ENCODE measurements around the gene CDH22.

CDH22 gene

DNA sequence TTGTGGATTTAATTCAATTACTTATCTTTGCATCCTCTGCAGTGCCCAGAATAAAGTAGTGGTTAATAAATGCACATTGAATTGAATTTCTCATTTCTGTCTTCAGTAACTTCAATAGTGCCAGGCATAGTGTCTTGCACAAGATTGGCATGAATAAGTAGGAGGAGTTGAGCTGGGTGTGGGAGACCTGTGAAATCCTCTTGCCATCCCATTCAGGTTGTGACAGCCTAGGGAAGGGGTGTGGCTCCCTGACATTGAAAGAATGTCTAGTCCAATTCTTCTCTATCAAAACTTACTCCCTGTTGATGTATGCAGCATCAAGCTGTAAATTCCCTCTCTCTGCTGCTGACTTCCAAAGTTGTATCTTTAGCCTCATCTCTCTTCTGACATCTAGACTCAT is 73.2 kb downstream of the CDH22 start:
- DNase-seq = no peak

DNA sequence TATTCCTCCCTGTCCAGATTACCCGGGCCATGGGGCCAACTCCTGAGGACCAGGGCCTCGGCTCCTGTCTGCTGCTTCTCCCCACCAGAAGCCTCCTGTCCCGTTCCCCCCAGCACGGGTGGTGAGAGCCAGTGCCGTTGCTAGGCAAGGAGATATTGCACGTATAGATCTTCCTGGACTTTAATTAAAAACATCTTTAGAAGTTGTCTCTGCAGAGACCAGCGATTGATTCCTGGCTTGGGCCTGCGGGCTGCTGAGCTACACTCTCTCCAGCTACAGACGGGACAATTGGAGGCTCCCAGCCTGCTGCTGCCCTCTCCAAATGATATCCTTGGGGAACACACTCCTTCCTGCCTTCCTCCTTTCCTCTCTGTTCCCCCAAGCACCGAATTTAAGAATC is 74.6 kb downstream of the CDH22 start:
- no peak for DNase-seq

DNA sequence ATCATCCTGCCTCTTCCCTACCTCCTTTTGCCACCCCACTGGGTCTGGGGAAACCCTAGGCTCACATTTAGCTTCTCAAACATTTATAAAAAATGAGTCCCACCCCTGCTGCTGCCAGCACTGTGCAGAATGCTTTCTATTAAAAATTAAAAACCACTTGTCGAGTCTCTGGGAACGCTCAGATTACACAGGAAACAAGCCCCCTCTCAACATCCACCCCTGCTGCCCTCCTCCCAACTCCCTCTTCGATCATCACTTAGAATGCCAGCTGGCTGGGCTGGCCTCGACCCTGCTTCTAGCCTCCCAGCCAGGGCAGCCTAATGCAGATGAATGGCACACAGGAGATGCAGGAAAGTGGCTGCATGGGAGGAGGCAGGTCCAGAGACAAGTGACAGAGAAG is 75.8 kb downstream of the CDH22 start:
- no peak for DNase-seq

DNA sequence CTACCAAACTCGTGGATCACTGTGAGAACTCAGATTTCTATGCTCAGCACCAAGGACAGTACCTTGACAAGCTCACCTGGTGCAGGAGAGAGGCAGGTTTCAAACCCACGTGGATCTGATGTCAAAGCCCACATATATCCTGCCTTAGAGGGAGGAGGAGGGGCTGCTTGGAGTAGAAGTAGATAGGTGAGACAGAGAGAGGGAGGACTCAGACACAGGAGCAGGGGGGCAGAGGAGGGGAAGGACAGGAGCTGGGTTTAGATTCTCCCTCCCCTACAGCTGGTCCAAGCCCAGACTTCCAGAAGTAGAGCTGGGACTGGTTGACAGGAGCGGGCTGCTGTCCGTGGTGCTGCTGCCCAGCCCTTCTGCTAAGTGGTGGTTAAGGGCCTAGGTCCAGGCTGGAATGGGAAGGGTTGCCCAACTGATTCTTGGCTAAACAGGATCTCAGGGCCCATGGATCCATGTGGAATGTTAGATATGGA is 77.5 kb downstream of the CDH22 start:
- DNase-seq = no peak

DNA sequence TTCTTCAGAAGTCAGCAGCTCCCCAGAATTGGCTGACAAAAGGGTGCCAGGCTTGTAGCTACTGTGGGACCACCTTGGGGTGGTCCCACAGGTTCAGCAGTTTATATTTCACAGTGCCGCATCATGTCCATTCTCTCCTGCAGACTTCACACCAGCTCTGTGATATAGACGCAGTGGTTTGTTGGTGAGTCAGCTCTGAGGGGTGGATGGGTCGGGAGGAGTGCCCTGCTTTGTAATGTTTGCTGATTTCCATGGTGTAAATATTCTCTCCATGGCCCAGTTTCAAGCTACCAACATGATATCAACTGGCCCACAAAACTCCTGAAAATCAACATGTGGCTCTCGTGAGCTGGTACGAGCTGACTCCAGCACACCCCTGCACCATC is 78.2 kb downstream of the CDH22 start:
- DNase-seq = no peak

DNA sequence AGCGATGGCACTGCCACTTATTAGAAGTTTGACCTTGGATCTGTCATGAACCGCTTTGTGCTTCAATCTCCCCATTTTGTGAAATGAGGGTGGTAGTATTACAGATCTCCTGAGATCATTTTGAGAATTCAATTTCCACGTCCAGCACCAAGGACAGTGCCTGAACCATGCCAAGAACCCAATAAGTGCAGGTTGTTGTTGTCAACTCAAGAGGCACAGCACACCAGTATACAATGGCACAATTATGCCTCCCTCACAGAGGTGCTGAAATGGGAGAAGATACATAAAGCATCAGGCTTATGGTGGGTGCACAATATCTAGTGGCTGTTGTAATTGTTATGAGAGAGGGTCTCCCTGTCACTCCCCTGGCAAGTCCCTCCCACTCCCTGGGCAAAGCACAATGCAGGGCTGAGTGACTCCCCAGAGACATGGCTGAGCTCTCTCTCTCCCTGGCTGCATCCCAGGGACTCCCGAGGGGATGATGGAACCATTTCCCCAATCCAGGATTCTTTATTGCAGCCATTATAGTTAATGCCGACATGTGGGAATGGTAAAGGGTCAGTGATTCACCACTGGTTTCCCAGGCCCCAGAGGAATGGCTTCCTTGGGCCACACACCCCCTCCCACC is 78.7 kb downstream of the CDH22 start:
- no peak for DNase-seq

DNA sequence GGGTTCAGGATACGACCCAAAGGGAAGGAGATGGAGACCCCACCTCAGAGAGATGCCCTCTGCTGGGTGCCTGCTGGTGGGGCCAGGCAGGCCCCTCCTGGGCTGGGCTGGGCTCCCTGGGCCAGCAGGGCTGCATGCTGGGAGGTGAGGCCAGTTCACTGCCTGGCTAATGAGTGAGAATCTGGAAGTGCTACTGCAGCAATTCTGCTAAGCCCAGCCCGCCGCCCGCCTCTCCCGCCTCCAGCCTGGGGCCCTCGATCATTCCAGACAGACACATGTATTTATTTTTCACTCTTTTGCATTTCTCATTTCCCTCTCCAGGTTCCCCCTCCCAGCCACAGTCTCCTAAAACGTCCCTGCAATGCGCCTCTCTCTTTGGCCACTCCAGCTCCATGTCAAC is 79.6 kb downstream of the CDH22 start:
- DNase-seq = no peak

DNA sequence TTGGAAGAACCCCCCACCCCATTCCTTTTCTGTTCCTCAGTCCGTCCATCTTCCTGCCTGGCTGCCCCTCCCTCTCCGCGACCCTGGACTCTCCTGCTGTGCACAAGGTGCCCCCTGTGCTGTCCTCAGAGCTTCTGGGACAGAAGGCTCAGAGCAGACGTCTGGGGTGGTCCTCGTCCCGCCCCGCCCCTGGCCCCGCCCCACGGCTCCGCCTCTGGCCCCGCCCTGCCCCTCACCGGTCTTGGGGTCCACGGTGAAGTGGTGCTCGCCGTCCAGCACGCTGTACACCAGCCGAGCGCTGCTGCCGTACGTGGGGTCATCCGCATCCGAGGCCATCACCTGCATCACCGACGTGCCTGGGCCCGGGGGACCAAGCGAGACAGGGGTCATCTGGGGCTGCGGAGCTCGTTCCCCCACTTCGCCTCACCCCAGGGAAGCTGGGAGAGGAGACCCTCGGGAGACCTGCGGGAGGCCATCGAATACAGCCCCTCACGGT is 81.0 kb downstream of the CDH22 start:
- DNase-seq = no peak

DNA sequence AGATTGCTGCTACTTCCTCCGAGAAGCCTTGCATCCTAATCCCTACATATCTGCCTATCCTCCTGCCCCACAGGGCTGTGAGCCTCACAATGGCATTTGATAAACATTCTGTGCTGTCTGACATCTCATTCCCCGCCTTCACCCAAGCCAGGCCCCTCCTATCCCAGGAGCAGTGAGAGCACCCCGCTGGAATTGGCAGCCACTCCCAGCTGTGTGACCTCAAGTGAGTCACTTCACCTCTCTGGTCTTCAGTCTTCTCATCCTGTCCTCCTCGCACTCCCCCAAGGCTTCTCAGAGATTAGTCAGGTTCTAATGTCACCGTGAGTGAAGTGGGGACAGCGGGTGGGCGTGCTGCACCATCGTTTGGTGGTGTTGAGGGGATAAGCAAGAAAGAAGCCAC is 81.7 kb downstream of the CDH22 start:
- no peak for DNase-seq

DNA sequence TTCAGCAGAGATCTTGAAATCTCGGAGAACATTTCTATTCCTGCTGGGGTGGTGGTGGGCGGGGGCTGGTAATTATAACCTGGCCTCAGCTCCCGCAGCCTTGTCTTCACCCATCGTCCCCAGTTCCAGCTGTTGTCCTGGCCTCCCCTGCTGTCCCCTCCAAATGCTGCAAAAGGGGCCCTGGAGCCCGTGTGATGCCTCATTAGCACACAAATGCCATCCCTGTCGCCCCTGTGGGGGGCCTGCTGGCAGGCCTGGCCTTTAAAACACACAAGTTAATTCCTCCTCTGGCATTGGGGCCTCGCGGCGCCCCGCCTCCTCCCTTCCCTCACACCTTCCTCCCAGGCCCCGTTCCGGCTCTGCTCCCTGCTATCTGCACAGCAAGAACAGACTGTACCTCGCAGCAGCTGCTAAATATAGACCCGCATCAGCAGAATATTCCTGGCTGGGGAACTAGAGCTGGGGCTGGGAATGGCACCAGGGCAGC is 85.7 kb downstream of the CDH22 start:
- DNase-seq = no peak

DNA sequence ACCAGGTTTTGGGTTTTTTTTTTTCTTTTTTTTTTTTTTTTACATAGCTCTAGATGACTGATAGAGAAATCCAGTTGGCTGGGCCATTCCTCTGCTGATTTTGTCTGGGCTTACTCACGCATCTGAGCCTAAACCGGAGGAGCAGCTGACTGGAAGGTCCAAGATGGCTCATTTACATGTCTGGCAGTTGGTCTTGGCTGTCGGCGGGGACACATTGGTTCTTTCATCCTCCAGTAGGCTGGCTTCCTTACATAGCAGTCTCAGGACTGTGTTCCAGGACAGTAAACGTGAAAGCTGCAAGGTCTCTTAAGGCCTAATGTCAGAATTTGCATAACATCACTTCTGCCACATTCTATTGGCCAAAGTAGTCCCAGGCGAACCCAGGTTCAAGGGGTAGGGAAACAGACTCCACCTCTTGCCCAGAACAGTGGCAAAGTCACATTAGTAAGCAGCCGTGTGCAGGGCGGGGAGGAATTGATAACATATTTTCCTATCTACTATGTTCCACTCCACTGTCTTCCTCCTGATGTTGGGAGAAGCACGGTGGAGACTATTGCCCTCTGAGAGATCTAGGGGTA is 87.0 kb downstream of the CDH22 start:
- DNase-seq = no peak

DNA sequence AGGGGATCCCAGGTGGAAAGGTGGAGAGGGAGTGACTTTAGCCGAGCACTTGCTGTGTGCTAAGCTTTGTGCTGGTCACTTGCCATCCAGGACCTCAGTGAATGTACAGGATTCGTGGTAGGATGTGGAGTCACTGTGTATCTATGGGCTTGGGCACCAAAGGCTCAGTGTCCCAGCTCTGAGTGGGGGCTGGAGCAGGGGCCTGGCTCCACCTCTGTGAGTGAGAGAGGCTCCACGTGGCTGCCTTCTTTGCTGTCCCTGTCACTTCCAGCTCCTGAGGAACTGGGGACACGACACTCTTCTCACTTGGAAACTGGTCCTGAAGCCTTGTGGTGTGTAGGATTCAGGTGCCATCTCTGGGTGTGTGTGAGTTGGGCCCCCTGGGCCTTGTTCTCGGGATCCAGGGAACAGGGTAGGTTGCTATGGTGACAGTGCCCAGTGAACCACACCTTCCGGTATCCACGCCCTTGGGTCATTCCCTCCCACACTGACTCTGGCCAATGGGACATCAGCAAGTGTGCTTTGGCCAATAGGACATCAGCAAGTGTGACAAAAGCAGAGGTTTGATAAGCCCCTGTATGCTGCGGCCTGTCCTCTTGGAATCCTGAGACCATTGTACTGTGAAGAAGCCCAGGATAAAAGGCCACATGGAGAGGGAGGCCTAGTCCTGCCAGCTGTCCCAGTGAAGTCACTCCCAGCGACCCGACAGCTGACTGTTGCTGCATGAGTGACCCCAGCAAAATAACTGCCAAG is 87.7 kb downstream of the CDH22 start:
- DNase-seq = no peak

DNA sequence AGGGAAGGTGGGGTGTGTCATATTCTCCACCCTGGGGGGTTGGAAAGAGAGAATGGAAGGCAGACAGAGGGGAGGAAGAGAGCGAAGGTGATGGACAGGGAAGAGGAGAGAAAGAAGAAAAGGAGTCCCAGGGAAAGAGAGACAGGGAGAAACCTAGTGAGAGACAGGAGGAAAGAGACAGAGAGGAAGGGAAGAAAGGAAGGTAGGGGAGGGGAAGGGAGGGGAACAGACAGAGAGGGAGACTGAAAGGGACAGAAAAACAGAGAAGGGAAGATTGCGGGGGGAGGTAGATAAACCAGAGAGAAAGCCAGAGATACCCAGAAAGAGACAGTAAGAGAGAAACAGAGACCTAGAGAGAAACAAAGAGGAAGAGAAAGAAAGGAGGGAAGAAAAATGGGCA is 88.4 kb downstream of the CDH22 start:
- no peak for DNase-seq

DNA sequence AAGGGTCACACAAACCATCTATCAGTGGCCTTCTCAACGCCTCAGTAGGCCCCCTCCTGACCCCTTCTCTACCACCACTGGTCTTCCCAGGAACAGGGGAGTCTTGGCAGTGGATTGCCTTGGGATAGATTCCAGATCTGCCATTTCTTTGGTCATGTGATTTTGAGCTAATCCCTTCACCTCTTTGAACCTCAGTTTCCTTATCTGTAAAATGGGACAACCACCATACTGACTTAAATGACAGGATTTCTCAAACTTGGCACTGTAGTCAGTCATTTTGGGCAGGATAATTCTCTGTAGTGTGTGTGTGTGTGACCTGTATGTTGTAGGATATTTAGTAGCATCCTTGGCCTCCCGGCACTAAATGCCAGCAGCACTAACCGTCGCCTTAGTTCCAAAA is 89.1 kb downstream of the CDH22 start:
- DNase-seq = no peak

DNA sequence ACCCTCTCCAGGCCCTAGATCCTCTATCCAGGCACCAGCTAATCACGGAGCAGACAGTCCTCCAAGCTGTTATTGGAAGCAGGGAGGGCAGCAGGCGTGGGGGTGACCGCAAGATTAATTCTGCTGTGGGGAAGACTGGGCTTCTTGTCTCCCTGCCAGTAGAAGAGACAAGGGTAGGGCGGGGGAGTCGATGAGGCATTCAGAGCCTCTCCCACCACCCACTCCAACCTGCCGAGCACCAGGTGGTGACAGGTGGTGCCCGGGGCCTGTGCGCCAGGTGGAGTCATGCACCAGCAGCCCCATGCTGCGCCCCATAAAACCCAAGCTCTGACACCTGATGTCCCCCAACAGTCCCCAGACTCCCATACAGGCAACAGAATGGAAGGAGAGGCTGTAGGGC is 89.6 kb downstream of the CDH22 start:
- no peak for DNase-seq

DNA sequence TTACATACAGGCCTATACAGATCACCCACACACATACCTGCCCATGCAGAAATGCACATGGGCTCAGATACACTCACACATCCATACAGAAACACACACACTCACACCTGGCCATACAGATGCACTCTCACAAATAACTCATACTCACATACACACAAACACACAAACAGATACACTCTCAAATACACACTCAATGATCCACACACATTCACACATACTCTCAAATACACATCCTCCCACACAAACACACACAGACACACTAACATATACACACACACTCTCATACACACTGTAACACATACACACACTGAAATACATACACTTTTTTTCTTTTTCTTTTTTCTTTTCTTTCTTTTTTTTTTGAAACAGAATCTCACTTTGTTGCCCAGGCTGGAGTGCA is 90.7 kb downstream of the CDH22 start:
- DNase-seq = no peak

DNA sequence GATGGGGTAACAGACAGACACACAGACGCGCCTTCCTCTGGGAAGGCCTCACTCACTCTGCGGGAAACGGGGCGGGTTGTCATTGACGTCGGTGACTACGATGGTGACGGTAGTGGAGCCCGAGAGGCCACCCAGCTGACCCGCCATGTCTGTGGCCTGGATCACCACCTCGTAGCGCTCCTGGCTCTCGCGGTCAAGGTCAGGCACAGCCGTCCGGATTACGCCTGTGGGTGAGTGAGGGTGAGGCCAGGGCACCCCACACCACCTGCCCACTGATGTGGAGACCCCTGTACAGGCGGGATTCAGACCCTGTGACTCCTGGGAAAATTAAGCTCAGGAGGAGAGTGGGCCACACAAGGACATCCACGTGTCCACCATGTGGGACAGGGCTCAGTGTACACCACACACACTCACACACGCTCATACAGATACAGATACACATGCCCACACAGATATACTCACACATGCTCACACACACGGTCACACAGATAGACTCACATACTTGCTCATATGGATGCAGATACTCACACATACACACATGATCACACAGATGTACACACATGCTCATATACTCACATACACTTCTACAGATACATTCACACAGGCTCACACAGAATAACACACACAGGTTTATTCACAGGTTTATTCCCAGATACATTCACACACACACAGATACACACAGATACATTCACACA is 91.4 kb downstream of the CDH22 start:
- no peak for DNase-seq

DNA sequence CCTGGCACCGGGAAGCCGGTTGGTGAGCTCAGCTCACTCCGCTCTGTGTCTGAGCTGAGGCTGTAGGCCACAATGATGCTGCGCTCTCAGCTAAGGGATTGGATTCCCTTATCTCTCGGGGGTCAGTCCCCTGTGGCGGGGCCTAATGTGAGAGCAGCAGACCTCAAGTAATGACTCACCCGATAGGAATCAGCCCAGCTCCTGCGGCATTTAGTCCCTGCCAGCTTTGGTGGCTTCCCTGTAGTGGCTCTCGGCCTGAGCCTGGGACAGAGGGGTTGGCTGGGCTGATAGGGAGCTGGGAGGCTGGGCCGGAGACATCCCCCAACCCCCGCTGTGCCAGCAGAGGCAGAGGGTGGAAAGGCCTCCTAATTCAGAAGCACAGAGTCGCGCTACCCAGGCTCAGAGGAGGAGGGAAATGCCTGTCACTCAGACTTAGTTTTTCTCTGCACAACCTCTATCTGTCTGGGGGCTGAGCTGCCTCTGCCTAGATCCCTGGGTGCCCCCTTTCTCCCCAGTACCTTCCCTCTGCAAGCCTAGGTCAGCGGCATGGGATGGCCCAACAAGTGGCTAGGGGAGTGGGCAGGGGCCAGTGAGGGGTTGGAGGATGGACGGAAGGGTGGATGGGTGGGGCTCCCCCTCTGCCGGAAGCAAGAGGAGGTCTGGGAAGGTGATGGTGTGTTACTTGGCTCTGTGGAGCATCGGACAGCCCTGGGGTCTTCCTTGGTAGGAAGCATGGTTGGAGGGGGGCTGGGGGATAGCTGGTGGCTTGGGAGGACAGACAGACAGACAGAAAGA is 92.2 kb downstream of the CDH22 start:
- DNase-seq = no peak

DNA sequence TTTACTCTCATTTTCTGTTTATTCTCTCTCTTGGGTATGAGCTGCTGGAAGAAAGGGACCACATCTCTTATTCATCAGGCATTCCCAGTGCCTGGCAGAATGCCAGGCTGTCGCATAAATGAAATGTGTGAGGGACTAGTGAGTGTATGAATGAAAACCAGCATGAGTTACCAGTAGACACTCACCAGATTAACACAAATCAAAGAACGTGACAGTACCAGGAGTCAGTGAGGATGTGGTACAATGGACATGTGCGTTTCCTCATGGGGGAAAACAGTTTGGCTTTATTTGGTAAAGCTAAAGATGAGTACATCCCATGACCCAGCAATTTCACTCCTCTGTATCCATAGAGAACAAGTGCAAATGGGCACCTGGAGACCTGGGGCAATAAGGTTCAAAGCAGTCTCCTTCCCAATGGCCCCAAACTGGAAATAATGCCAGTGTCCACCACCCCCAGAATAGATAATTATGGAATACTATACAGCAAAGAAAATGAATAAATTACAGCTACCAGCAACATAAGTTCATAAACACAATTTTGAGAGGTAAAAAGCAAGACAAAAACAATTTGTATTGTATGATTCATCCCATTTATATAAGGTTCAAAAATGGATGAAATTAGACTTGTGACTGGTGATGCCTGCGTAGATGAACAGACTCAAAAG is 93.3 kb downstream of the CDH22 start:
- no peak for DNase-seq

DNA sequence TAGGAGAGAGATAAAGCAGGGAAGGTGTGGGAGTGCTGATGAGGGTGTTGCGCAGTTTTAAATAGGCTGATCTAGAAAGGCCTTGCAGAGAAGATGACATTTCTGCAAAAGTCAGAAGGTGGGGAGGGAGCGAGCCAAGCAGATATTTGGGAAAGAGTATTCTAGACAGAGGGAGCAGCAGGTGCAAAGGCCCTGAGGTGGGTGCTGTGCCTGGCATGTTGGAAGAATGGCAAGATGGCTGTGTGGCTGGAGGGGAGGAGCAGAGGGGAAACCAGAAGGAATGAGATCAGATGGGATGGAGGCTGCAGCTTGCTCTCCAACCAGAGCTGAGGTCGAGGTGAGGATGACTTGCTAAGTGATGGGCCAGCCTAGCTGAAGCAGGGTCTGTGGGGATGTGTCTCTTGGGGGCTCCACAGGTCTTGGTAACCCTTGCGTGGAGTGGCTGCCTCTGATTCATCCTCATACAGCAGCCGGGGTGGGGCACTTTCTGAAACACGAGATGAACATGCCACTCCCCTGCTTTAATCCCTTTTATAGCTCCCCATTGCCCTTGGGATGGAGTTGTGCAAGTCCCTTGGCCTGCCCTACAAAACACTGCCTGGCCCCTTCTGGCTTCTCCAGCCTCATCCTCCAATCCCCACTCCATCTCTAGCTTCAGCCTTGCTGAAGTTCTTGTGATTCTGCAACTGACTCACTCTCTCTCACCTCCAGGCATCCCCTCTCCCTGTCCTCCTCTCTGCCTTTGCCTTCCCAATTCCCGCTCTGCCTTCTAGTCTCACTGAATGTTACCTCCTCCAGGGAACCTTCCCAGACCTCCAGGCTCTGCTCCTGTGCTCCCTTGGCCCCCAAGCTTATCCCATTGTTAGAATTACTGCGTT is 94.1 kb downstream of the CDH22 start:
- DNase-seq = no peak

DNA sequence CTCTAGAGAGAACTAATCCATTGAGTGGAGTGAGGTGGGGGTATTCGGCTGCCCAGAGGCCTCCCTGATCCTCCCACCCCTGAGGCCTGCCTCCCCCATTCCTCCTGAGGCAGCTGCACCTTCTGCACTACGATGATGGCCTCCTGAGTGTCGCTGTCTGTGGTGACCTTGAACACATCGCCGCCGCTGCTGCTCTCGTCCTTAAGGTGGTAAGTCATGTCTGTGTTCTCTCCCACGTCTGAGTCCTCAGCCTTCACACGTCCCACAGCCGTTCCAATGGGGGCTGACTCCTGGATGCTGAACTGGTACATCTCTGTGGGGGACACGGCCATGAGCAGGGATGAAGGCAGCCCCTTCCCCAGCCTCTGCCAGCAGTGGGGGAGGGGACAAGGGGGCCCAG is 95.4 kb downstream of the CDH22 start:
- DNase-seq = no peak

Data from stimulated activated naive CD4-positive, alpha-beta T cell (primary cell).